Measurements from ENCODE around the gene TREH. TPM values are rescaled to one million over a fixed set of nuclear protein-coding genes. Genes with fewer than 3 reads are reported as not detected.

TREH gene
- total RNA-seq, 1 experiment from 2014 or later = 0.15 TPM

GRCh38 chr11:118653684-118654390 lies 25.6 kb downstream of the TREH start:
- TF ChIP-seq EZH2 (IDR thresholded peaks at IDR 0.05) (no peak), POLR2AphosphoS5 (IDR thresholded peaks at IDR 0.05; ENCODE audit: low read depth, low read length) (no peak), ZBTB33 (IDR thresholded peaks at IDR 0.05; ENCODE audit: extremely low read depth, insufficient replicate concordance, low read length) (no peak), YY1 (IDR thresholded peaks at IDR 0.05; ENCODE audit: extremely low read depth, insufficient replicate concordance, low read depth, low read length) (no peak), SIN3A (IDR thresholded peaks at IDR 0.05; ENCODE audit: low read depth) (no peak), JUND (IDR thresholded peaks at IDR 0.05) (no peak), ZNF274 (IDR thresholded peaks at IDR 0.05; ENCODE audit: low read depth, low read length) (no peak), EZH2phosphoT487 (IDR thresholded peaks at IDR 0.05; ENCODE audit: borderline replicate concordance) (no peak), SRF (IDR thresholded peaks at IDR 0.05; ENCODE audit: low read depth) (no peak), CTCF (IDR thresholded peaks at IDR 0.05 in 2 of 3, conservative IDR thresholded peaks at IDR 0.05 in 1 of 3; ENCODE audit: borderline replicate concordance in 1 of 3, insufficient read depth in 1 of 3, low read depth in 2 of 3, low read length in 2 of 3) (no peak), EGR1 (IDR thresholded peaks at IDR 0.05; ENCODE audit: low read depth) (no peak)
- no peak for DNase-seq (ENCODE audit: low read depth, low spot score)
- intact Hi-C loops (cut with micrococcal nuclease) = no loop called here
- Histone ChIP-seq H3K9ac (ENCODE audit: low read length) (no peak overlapping the region), H3K4me2 (ENCODE audit: low read length) (no peak overlapping the region), H3K79me2 (ENCODE audit: insufficient read depth, low read length) (no peaks in the 10 kb centered on the region), H3K9me2 (ENCODE audit: insufficient read depth) (no peaks in the 10 kb centered on the region), H3K27ac (ENCODE audit: low read depth, low read length) (no peak overlapping the region), H3K4me3 (replicated peaks in 1 of 2; ENCODE audit: low read depth in 1 of 2, low read length in 2 of 2) (no peak overlapping the region), H3K27me3 (ENCODE audit: insufficient read depth, low read length) (no peaks in the 10 kb centered on the region), H3K36me3 (ENCODE audit: control insufficient read depth in 1 of 2, insufficient read depth in 2 of 2, low read length in 2 of 2) (peaks cover 8 to 15% of the 10 kb centered on the region in 2 experiments; a peak in 3 of 4 replicates), H3K9me3 (ENCODE audit: control insufficient read depth in 1 of 2, insufficient read depth in 1 of 2, low read depth in 1 of 2, low read length in 2 of 2) (no peaks in the 10 kb centered on the region), H4K20me1 (ENCODE audit: insufficient read depth) (no peaks in the 10 kb centered on the region), H2AFZ (ENCODE audit: low read depth, low read length, poor library complexity, severe bottlenecking) (no peak overlapping the region), H3K4me1 (ENCODE audit: control insufficient read depth in 1 of 2, insufficient read depth in 2 of 2, low read length in 2 of 2) (peaks cover 0 to 3% of the 10 kb centered on the region in 2 experiments; a peak in 1 of 4 replicates)
- no TSS peak for BruUV-seq (replicated peaks)
- ATAC-seq = no peak
- POLR2A ChIA-PET = no interaction called here
- CTCF ChIA-PET = no interaction called here
- RAD21 ChIA-PET (ENCODE audit: low non-redundant PET in 1 of 2, low total read pairs in 2 of 2, uncharacterized antibody in 2 of 2, unreplicated experiment in 2 of 2) = no interaction called here
